ENCODE results near the gene KCNK17. TPM values are rescaled to one million over a fixed set of nuclear protein-coding genes. Genes with fewer than 3 reads are reported as not detected.
A peak's percentile ranks its signal among the peaks of the same experiment; 100 is the strongest.

KCNK17 gene
- total RNA-seq, 1 experiment from 2014 or later = not detected

GRCh38 chr6:39260456-39260855 is 53.8 kb downstream of the KCNK17 start:
- ChIA-PET CTCF (interaction anchor here (0.6 to 1.2 kb wide), 3 partner anchors 17 to 102 kb away, joined by 3 to 4 read pairs (median 4); no protein-coding TSS in a partner anchor), POLR2A (interaction anchor here (0.6 kb wide), 1 partner anchor 10 kb away, joined by 3 read pairs; no protein-coding TSS in a partner anchor)
- Mint-ChIP-seq H3K4me3 (ENCODE audit: unreplicated experiment) (no peak overlapping the region), H3K9me3 (ENCODE audit: unreplicated experiment) (no peaks in the 10 kb centered on the region), H3K4me1 (ENCODE audit: insufficient read depth, unreplicated experiment) (no peaks in the 10 kb centered on the region), H3K27me3 (ENCODE audit: insufficient read depth, unreplicated experiment) (peaks cover 11% of the 10 kb centered on the region), H3K27ac (ENCODE audit: low read depth, unreplicated experiment) (no peak overlapping the region), H3K36me3 (ENCODE audit: insufficient read depth, unreplicated experiment) (no peaks in the 10 kb centered on the region)
- no TSS peak for BruUV-seq (replicated peaks)
- peak; percentile 4 for DNase-seq (ENCODE audit: unreplicated experiment)
- intact Hi-C loops (cut with micrococcal nuclease) = no loop called here
- no peak for TF ChIP-seq CTCF (IDR thresholded peaks at IDR 0.05; ENCODE audit: unreplicated experiment)

- Mint-ChIP-seq H3K4me1 (ENCODE audit: insufficient read depth, unreplicated experiment) (no peaks in the 10 kb centered on the region), H3K9me3 (ENCODE audit: unreplicated experiment) (peaks cover 8% of the 10 kb centered on the region), H3K36me3 (ENCODE audit: insufficient read depth, unreplicated experiment) (no peaks in the 10 kb centered on the region), H3K27me3 (ENCODE audit: insufficient read depth, unreplicated experiment) (peaks cover 30% of the 10 kb centered on the region), H3K27ac (ENCODE audit: low read depth, unreplicated experiment) (no peak overlapping the region), H3K4me3 (ENCODE audit: unreplicated experiment) (no peak overlapping the region)
- no peak for TF ChIP-seq CTCF (IDR thresholded peaks at IDR 0.05; ENCODE audit: unreplicated experiment)
- POLR2A ChIA-PET = interaction anchor here (0.7 kb wide), 1 partner anchor 41 kb away, joined by 3 read pairs; no protein-coding TSS in a partner anchor
- CTCF ChIA-PET = interaction anchor here (0.5 to 3.2 kb wide), 4 partner anchors 23 to 90 kb away, joined by 3 to 14 read pairs (median 4); no protein-coding TSS in a partner anchor
- no TSS peak for BruUV-seq (replicated peaks)
- intact Hi-C loops (cut with micrococcal nuclease) = no loop called here
- no peak for DNase-seq (ENCODE audit: unreplicated experiment)
These were observed 57.8 kb downstream of the KCNK17 start for GRCh38 chr6:39256294-39256940.

- H3K36me3 Mint-ChIP-seq (ENCODE audit: insufficient read depth, unreplicated experiment) = no peaks in the 10 kb centered on the region
- no peak overlapping the region for H3K4me3 Mint-ChIP-seq (ENCODE audit: unreplicated experiment)
- no peaks in the 10 kb centered on the region for H3K4me1 Mint-ChIP-seq (ENCODE audit: insufficient read depth, unreplicated experiment)
- no TSS peak for BruUV-seq (replicated peaks)
- ChIA-PET POLR2A (interaction anchor here (0.7 kb wide), 1 partner anchor 177 kb away, joined by 3 read pairs; no protein-coding TSS in a partner anchor), CTCF (interaction anchor here (0.6 to 3.2 kb wide), 4 partner anchors 8 to 1567 kb away, joined by 3 to 14 read pairs (median 3); no protein-coding TSS in a partner anchor)
- no peak for DNase-seq (ENCODE audit: unreplicated experiment)
- TF ChIP-seq CTCF (IDR thresholded peaks at IDR 0.05; ENCODE audit: unreplicated experiment) = no peak
- H3K9me3 Mint-ChIP-seq (ENCODE audit: unreplicated experiment) = peaks cover 8% of the 10 kb centered on the region
- peaks cover 29% of the 10 kb centered on the region for H3K27me3 Mint-ChIP-seq (ENCODE audit: insufficient read depth, unreplicated experiment)
- H3K27ac Mint-ChIP-seq (ENCODE audit: low read depth, unreplicated experiment) = no peak overlapping the region
- intact Hi-C loops (cut with micrococcal nuclease) = no loop called here
These were observed 59.2 kb downstream of the KCNK17 start for GRCh38 chr6:39254999-39255535.

- POLR2A ChIA-PET = no interaction called here
- intact Hi-C loops (cut with micrococcal nuclease) = no loop called here
- Mint-ChIP-seq H3K27ac (ENCODE audit: low read depth, unreplicated experiment) (no peak overlapping the region), H3K27me3 (ENCODE audit: insufficient read depth, unreplicated experiment) (peaks cover 19% of the 10 kb centered on the region), H3K4me1 (ENCODE audit: insufficient read depth, unreplicated experiment) (no peaks in the 10 kb centered on the region), H3K9me3 (ENCODE audit: unreplicated experiment) (peaks cover 8% of the 10 kb centered on the region), H3K4me3 (ENCODE audit: unreplicated experiment) (no peak overlapping the region), H3K36me3 (ENCODE audit: insufficient read depth, unreplicated experiment) (no peaks in the 10 kb centered on the region)
- BruUV-seq (replicated peaks) = no TSS peak
- CTCF ChIA-PET = no interaction called here
- peak; percentile 30 for DNase-seq (ENCODE audit: unreplicated experiment)
- no peak for TF ChIP-seq CTCF (IDR thresholded peaks at IDR 0.05; ENCODE audit: unreplicated experiment)
These were observed 62.8 kb downstream of the KCNK17 start for GRCh38 chr6:39251406-39251805.
